H1 (cell line): ENCODE data around the gene KCTD21. TPM values are rescaled to one million over a fixed set of nuclear protein-coding genes. Genes with fewer than 3 reads are reported as not detected.

Experiments
- CBX8 ChIP-seq: fragments of 300-800, 300-1000 bp; sonication (generic); IDR thresholded peaks from 2 replicates; pipeline ENCODE4 v1.7.1; 2016; ENCODE audit warnings: low read depth, low read length, borderline replicate concordance
- GABPA ChIP-seq: IDR thresholded peaks from 2 replicates; pipeline ENCODE4 v1.6.1; 2011; ENCODE audit warnings: mild to moderate bottlenecking, low read length, moderate library complexity, borderline replicate concordance; ENCODE audit not compliant: insufficient read depth
- MAX ChIP-seq: IDR thresholded peaks from 2 replicates; pipeline ENCODE4 v1.6.1; 2012; ENCODE audit warnings: inconsistent platforms
- RFX5 ChIP-seq: IDR thresholded peaks from 2 replicates; pipeline ENCODE4 v1.6.1; 2011; ENCODE audit warnings: low read depth, low read length, improper control_type of control experiment, borderline replicate concordance
- SAP30 ChIP-seq: fragments of 300-600 bp; sonication (generic); IDR thresholded peaks from 2 replicates; pipeline ENCODE4 v1.7.1; 2012; ENCODE audit warnings: low read length, moderate library complexity, mild to moderate bottlenecking, inconsistent platforms; ENCODE audit not compliant: insufficient read depth, insufficient replicate concordance
- SIRT6 ChIP-seq: IDR thresholded peaks from one replicate; pipeline ENCODE4 v1.7.1; 2012; ENCODE audit warnings: low read length, inconsistent platforms
- SUZ12 ChIP-seq: fragments of 200-600 bp; sonication (generic); IDR thresholded peaks from 2 replicates; pipeline ENCODE4 v1.6.1; 2012; ENCODE audit warnings: mild to moderate bottlenecking, inconsistent platforms, low read length, moderate library complexity, mixed read lengths
- TBP ChIP-seq: IDR thresholded peaks from 2 replicates; pipeline ENCODE4 v1.6.1; 2011; ENCODE audit warnings: low read depth, low read length, improper control_type of control experiment
- polyA plus RNA-seq, 7 experiments: library from polyadenylated mRNA; depleted of rRNA in 3 of 7; stranded (reverse) in 5 of 7; unstranded in 2 of 7; fragments of >200 nt in 5 of 7; fragments of 200-250 nt in 2 of 7; gene quantifications; 1 replicate in 5 of 7; 2 replicates in 1 of 7; 4 replicates in 1 of 7; pipeline versions ENCODE4 v1.2.1 to v1.2.3, GENCODE V29; 2011 to 2013; ENCODE audit warnings: missing spikeins in 2 of 7, mixed read lengths in 2 of 7
- total RNA-seq: library from RNA; stranded (reverse); fragmentation: NEBNext Ultra II Directional; extraction: Animal tissue kit (Norgen Biotek cat#: 25700); gene quantifications from 2 replicates; pipeline ENCODE4 v1.2.1, GENCODE V29; 2021

The KCTD21 gene
- total and polyA plus RNA-seq, 2 of the 8 experiments (the other 6 are each of a cell fraction or from before 2014, with no cell fraction given) = 3.2 to 4.1 TPM

GRCh38 chr11:78212586-78213371 lies 24.4 kb upstream of the KCTD21 start (continued):
- TF ChIP-seq MAX (no peak), SIRT6 (no peak), SAP30 (no peak), CBX8 (no peak), SUZ12 (no peak), TBP (no peak), RFX5 (no peak), GABPA (no peak)
